ENCODE data around the gene WDR18.
A peak's percentile ranks its signal among the peaks of the same experiment; 100 is the strongest.

Gene WDR18

GRCh38 chr19:947707-948539, 36.2 kb upstream of the WDR18 start:
- Histone ChIP-seq H3K4me3 (no peak overlapping the region), H3K27me3 (peaks cover 0 to 5% of the 10 kb centered on the region in 2 donors), H3K36me3 (no peaks in the 10 kb centered on the region), H3K9me3 (no peaks in the 10 kb centered on the region), H3K27ac (no peak overlapping the region), H3K4me1 (no peaks in the 10 kb centered on the region)
- peak; percentile 71 to 85 for DNase-seq
- intact Hi-C loops (cut with DNase I; ENCODE audit: low total_unique reads), result no loop called here
- TF ChIP-seq CTCF (IDR thresholded peaks at IDR 0.05), result no peak

GRCh38 chr19:948842-949496, 35.2 kb upstream of the WDR18 start:
- Histone ChIP-seq H3K9me3 (no peaks in the 10 kb centered on the region), H3K4me3 (no peak overlapping the region), H3K4me1 (no peaks in the 10 kb centered on the region), H3K27me3 (peaks cover 0 to 15% of the 10 kb centered on the region in 2 donors), H3K36me3 (no peaks in the 10 kb centered on the region), H3K27ac (no peak overlapping the region)
- no peak for DNase-seq
- intact Hi-C loops (cut with DNase I; ENCODE audit: low total_unique reads), result no loop called here
- TF ChIP-seq CTCF (IDR thresholded peaks at IDR 0.05), result no peak

- no peaks in the 10 kb centered on the region for H3K36me3 ChIP-seq
- no peak overlapping the region for H3K27ac ChIP-seq
- intact Hi-C loops (cut with DNase I; ENCODE audit: low total_unique reads), result no loop called here
- no peaks in the 10 kb centered on the region for H3K9me3 ChIP-seq
- DNase-seq, result no peak
- TF ChIP-seq CTCF (IDR thresholded peaks at IDR 0.05), result no peak
- H3K27me3 ChIP-seq, result peaks cover 0 to 31% of the 10 kb centered on the region in 2 donors
- no peak overlapping the region for H3K4me3 ChIP-seq
- no peaks in the 10 kb centered on the region for H3K4me1 ChIP-seq
Measured at GRCh38 chr19:950352-951066, 33.6 kb upstream of the WDR18 start.

GRCh38 chr19:952049-952679, 32.0 kb upstream of the WDR18 start:
- Histone ChIP-seq H3K4me1 (no peaks in the 10 kb centered on the region), H3K36me3 (no peaks in the 10 kb centered on the region), H3K27ac (no peak overlapping the region), H3K4me3 (no peak overlapping the region), H3K27me3 (peaks cover 0 to 40% of the 10 kb centered on the region in 2 donors), H3K9me3 (no peaks in the 10 kb centered on the region)
- intact Hi-C loops (cut with DNase I; ENCODE audit: low total_unique reads), result no loop called here
- no peak for TF ChIP-seq CTCF (IDR thresholded peaks at IDR 0.05)
- DNase-seq, result no peak

- Histone ChIP-seq H3K36me3 (no peaks in the 10 kb centered on the region), H3K27me3 (peaks cover 0 to 40% of the 10 kb centered on the region in 2 donors), H3K4me1 (no peaks in the 10 kb centered on the region), H3K27ac (no peak overlapping the region), H3K4me3 (no peak overlapping the region), H3K9me3 (no peaks in the 10 kb centered on the region)
- no peak for DNase-seq
- intact Hi-C loops (cut with DNase I; ENCODE audit: low total_unique reads), result no loop called here
- TF ChIP-seq CTCF (IDR thresholded peaks at IDR 0.05), result no peak
Measured at GRCh38 chr19:952680-953444, 31.3 kb upstream of the WDR18 start.
